Nasal cavity respiratory epithelium epithelial cell of viscerocranial mucosa (primary cell): ENCODE results near the gene NANOS1. TPM values are rescaled to one million over a fixed set of nuclear protein-coding genes. Genes with fewer than 3 reads are reported as not detected.

Source experiments
- total RNA-seq: library from RNA; depleted of rRNA; stranded (reverse); fragments of >200 nt; gene quantifications from 2 replicates; pipeline ENCODE4 v1.2.3, GENCODE V29; 2014

NANOS1 gene, protein sequence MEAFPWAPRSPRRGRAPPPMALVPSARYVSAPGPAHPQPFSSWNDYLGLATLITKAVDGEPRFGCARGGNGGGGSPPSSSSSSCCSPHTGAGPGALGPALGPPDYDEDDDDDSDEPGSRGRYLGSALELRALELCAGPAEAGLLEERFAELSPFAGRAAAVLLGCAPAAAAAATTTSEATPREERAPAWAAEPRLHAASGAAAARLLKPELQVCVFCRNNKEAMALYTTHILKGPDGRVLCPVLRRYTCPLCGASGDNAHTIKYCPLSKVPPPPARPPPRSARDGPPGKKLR
- 0.68 and 2.1 TPM in 2 replicates for total RNA-seq

DNA sequence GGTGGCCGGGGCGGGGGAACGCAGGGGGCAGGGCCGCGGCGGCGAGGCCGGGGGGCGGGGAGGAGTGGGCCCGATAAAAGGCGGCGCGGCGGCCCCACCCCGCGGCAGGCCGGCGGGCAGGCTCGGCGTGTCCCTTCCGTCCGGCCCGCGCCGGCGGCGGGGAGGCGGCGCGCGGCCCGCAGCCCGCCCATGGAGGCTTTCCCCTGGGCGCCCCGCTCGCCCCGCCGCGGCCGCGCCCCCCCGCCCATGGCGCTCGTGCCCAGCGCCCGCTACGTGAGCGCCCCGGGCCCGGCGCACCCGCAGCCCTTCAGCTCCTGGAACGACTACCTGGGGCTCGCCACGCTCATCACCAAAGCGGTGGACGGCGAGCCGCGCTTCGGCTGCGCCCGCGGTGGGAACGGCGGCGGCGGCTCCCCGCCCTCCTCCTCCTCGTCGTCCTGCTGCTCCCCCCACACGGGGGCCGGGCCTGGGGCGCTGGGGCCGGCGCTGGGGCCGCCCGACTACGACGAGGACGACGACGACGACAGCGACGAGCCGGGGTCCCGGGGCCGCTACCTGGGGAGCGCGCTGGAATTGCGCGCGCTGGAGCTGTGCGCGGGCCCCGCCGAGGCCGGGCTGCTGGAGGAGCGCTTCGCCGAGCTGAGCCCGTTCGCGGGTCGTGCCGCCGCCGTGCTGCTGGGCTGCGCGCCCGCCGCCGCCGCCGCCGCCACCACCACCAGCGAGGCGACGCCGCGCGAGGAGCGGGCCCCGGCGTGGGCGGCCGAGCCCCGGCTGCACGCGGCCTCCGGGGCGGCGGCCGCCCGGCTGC is at the start of gene NANOS1:
Gene NANOS1 (plus strand): TSS at position 102 of the 808 bp plus-strand sequence. CDS start 88 bp downstream, at position 190.

DNA sequence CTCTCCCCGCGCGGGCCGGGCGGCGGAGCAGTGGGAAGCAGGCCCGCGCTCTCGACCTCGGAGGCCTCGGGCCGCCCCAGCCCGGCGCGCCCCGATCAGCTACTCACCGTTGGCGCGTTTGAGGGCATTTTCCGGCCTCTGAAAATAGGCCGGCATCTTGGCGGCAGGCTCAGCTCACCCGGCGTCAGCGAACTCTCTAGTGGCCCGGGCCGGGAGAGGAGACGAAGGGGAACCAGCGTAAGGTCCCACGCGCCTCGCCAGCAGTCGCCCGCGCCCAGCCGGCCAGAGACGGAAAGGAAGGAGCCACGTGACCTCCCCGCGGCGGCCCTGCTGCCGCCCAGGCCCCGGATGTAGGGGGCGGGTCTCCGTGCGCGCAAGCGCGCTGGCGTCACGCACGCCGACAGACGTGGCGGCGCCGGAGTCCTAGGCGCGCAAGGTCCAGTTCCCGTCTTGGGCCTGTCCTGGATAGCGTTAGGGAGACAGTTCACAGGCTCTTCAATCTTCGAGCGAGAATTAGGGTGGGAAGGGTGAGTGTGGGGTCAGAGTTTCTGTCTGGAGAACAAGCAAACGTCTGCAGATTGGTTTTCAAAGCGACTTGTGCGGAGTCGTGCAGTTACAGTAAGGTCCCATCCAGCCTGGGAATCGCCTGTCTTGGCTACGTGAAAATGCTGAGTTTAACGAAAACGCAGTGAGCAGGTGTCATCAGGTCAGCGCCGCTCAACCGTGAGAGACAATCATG is 51.2 kb downstream of the NANOS1 start, which contains the start of gene EIF3A:
Gene EIF3A (minus strand): TSS at position 297 of the 739 bp plus-strand sequence. CDS start 141 bp downstream, at position 156.

Other genes starting within 250 kb of the NANOS1 start
- gene EIF3A, start 51.1 kb downstream of the NANOS1 start, total RNA-seq, result 179 and 222 TPM in 2 replicates
- gene DENND10, start 74.4 kb downstream of the NANOS1 start, total RNA-seq, result 48.5 and 72.3 TPM in 2 replicates
- gene SFXN4, start 136.0 kb downstream of the NANOS1 start, total RNA-seq, result 24.3 and 30.4 TPM in 2 replicates
- gene PRDX3, start 149.1 kb downstream of the NANOS1 start, total RNA-seq, result 120 and 172 TPM in 2 replicates
- gene GRK5, start 177.9 kb downstream of the NANOS1 start, total RNA-seq, result 3.1 and 4.9 TPM in 2 replicates